ENCODE data around the gene NUSAP1.
"Not testable (repeated sequence)": the region's sequence is repeated elsewhere in the genome, so short reads cannot be mapped to it uniquely, and the experiment has no call there.

The NUSAP1 gene

DNA sequence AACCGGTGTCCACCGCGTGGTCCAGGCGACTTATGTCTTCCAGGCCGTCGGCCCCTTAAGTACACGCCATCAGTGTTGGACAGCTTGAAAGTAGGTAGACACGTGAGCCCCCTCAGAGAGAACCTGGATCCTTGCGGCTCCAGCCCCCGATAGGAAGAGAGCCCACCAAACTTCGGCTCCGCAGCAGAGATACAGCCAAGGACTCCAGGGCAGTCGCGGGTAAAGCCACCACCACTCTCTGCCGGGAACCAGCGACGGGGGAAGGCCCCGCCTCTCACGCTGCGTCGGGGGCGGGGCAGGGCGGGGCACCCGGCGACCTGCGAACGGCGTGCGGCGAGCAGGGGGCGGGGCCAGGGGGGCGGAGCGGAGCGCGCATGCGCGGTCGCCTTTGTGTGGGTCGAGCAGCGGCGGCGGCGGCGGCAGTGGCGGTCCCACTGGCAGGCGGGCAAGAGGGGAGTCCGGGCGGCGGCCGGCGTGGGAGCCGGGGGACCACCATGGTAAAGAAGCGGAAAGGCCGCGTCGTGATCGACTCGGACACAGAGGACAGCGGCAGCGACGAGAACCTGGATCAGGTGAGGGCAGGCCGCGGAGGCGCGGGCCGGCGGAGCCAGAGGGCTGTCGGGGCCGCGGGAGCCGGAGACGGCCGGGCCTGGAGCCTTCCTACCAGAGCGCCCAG lies 84.2 kb downstream of the NUSAP1 start, which contains the start of gene RTF1:
Gene RTF1, plus strand, starts transcription at position 354 of the 676 bp plus-strand sequence. Its CDS starts 21 bp downstream, at position 375.
- peak; percentile 25 for DNase-seq

DNA sequence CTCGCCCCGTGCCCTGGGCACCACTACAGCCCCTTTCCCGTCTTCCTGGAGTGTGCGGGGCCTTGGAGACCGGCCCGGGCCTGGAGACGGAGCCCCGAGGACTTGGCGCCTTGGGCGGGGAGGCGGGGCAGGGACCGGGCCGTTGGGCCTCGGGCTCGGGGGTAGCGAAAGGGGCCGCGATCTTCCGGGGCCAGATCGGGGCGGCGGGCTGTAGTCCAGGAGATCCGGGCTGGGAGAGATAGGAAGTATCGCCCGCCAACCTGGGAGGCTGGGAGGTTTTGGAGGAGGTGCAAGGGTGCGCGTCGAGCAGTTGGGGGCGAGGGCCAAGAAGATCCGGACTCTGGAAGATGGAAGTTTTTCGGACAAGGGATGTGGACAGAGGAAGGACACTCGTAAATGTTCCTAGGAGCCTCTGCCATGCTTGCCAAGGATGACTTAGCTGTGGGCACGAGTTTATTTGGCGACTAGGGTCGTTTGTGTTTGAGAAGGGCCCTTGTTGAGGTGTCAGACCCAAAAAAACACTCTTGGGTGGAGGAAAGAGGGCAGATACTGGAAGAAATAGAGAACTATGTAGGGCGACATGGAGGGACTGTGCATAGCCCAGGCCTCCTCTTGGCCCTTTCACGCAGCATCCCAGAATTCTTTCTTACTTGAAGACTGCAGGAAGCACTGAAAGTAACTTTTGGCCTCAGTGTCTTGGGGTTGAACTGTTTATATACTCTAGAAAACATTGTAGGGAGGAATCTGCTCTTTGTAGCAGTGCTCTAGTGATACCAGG lies 84.9 kb downstream of the NUSAP1 start:
- no peak for DNase-seq

GRCh38 chr15:41423979-41424659 lies 91.4 kb downstream of the NUSAP1 start:
- DNase-seq: no peak

DNA sequence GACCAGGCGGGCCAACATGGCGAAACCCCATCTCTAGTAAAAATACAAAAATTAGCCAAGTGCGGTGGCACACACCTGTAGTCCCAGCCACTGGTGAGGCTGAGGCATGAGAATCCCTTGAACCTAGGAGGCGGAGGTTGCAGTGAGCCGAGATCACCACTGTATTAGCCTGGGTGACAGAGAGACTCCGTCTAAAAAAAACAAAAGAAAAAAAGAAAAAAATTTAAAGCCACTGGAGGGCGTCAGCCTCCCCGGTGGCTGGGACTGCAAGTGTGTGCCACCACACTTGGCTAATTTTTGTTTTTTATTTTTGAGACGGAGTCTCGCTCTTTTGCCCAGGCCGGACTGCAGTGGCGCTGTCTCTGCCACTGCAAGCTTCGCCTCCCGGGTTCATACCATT lies 92.1 kb downstream of the NUSAP1 start:
- no peak for DNase-seq

- not testable (repeated sequence) for DNase-seq
Observed at GRCh38 chr15:41425907-41426306, 93.2 kb downstream of the NUSAP1 start.

- no peak for DNase-seq
Observed at GRCh38 chr15:41429003-41429890, 96.6 kb downstream of the NUSAP1 start.
